HG02981 (cell line): ENCODE data around the gene HSPB8.
"Not testable (repeated sequence)": the region's sequence is repeated elsewhere in the genome, so short reads cannot be mapped to it uniquely, and the experiment has no call there.

ENCODE experiments used
- ATAC-seq: cut with Tn5 transposase; IDR thresholded peaks from one replicate; pipeline ENCODE4 v1.9.1; 2021; ENCODE audit warnings: mild to moderate bottlenecking, moderate library complexity; ENCODE audit not compliant: unreplicated experiment

The HSPB8 gene

DNA sequence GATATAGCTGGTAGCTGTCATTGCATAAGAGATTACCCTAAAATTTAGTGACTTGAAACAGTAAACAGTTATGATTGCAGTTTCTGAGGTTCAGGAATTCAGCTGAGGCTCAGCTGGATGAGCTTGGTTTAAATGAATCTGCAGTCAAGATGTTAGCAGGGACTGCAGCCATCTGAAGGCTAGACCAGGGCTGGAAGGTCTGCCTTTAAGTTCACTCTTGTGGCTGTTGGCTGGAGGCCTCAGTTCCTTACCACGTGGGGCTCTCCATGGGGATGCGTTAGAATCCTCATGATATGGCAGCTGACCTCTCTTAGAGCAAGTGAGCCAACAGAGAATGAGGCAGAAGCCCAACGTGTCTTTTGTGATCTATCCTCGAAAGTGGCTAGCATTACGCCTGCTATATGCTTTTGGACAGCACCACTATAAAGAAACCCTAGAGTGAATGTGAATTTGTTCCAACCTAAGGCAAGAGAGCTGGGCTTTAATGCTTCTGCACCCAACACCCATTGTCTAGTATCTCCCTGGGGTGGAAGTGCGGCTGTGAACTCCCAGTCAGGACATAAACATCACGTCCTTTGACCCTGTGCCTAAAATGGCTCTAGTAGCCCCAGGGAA lies 26.0 kb downstream of the HSPB8 start:
- ATAC-seq: no peak

DNA sequence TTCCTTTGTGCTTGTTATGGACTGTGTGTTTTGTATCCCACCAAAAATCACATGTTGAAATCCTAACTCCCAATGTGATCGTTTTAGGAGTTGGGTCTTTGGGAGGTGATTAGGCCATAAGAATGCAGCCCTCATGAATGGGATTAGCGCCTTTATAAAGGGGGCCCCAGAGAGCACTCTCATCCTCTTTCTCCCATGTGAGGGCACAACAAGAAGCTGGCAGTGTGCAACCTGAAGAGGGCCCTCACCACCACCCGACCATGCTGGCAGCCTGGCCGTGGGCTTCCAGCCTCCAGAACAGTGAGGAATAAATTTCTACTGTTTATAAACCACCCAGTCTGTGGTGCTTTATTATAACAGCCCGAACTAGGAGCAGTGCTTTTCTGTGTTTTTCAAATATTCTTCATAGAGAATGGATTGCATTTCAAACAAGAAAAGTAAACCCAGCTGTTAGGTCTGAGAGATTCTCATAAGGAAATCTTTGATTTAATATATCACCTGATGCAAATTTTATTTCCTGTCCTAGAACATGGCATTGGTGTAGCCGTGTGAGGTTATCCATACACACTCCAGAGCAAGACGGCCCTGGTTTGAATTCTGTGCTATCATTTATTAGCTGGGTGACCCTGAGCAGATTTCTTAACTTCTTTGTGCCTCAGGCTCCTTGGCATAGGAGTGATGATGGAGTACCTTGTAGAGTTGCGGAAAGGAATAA lies 27.8 kb downstream of the HSPB8 start:
- ATAC-seq: no peak

DNA sequence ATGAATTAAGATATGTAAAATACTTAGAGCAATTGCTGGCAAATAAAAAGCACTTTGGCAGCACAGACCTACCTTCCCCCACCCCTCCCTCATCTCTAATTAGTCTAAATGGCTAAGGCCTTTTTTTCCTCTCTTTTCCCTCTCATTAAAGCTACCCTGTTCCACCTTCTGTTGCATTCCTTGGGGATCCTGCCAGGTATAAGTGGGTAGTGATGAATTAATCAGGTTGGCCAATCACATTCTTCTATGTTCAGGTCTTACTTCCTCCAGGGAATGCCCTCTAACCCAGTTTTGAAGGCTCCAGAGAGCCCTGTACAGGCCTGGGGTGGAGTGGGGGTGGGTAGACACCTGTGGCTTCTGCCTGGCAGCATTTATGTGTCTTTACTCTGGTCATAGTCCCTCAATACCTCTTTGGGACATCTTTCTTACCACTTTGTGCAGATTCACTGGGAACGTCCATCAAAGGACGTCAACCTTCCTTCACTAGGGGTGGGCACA lies 28.4 kb downstream of the HSPB8 start:
- ATAC-seq: no peak

DNA sequence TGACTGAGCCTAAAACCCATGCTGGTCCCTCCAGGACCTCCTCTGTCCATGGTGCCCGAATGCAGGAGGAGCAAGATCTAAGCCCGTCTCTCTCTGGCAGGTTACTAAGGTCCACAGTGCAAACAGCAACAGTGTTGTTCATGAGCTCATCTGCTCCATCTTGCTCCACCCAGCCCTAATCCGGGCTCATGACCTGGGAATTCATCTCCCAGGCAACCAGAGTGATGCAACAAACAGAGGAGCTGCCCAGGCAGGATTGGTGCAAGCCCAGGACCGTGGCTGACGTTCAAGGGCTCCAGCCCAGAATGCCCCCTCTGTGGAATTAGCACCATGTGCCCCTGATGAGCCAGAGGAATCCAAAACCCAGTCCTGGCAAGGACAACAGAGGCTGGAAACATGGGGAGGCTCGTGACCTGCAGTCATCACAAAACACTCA lies 29.9 kb downstream of the HSPB8 start:
- no peak for ATAC-seq

DNA sequence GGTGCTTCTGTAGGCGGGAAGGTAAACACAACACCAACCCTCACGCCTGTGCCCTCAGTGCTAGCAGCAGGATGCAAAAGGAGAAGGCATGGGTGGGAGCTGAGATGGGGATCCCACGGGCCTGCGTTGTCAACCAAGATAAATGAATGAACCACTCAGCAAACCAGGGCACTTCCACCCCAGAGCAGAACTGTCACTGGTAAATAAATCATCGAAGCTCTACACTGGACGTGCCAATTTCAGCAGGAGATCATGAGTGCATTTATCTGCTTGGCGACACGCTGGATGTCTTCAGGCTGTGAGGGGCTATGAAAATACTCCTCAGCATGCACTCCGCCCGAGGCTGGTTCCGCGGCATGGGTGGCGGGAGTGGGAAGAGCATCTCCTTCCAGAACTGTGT lies 33.2 kb downstream of the HSPB8 start:
- no peak for ATAC-seq

DNA sequence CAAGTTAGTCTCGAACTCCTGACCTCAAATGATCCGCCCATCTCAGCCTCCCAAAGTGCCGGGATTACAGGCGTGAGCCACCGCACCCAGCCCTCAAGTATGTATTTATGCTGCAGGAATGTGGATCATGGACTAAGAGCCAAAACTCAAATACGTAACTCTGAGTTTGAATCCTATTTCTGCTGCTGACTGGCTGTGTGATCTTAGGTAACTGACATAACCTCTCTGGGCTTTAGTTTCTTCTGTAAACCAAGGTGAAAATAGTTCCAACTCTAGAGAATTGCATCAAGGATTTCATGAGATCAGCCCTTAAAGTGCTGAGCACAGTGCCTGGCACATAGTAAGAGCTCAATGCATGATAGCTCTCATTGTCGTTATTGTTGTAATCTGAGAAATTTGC lies 37.4 kb downstream of the HSPB8 start:
- no peak for ATAC-seq

DNA sequence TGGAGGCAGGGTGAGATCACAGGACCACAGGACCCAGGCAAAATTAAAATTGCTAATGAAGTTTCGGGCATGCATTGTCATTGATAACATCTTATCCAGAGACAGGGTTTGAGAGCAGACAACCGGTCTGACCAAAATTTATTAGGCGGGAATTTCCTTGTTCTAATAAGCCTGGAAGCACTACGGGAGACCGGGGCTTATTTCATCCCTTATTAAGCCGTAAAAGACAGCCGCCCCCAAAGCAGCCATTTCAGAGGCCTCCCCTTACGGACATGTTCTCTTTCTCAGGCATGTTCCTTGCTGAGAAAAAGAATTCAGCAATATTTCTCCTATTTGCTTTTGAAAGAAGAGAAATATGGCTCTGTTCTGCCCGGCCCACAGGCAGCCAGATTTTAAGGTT lies 40.1 kb downstream of the HSPB8 start:
- not testable (repeated sequence) for ATAC-seq

DNA sequence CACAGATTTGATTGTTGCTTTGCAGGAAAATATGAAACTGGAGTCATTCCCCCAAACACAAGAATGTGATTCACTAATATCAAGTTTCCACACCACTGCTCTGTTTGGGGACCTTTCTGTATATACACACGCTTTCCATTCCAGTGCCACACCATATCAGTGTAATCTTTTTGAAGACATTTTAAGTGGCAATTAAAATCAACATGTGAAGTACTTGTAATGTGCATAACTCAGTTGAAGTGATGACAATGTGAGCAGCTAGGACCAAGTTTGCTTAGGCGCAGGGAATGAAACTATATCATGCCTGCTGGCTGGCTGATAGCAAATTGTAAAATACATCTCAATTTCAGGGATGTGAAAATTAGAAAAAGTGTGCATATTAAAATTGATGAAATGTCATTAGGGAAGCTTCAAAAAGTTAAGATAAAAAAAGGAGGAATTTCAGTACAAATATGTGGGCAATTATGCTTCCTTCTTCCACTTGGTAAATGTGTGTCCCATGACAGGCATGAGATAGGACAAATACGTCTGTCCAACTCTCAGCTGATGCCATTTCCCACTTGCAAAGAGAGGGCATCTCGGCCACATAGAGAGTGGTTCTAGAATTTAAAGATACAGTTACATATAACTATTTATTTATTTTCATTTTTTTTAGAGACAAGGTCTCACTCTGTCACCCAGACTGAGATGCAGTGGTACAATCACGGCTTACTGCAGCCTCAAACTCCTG lies 43.7 kb downstream of the HSPB8 start:
- ATAC-seq: no peak

DNA sequence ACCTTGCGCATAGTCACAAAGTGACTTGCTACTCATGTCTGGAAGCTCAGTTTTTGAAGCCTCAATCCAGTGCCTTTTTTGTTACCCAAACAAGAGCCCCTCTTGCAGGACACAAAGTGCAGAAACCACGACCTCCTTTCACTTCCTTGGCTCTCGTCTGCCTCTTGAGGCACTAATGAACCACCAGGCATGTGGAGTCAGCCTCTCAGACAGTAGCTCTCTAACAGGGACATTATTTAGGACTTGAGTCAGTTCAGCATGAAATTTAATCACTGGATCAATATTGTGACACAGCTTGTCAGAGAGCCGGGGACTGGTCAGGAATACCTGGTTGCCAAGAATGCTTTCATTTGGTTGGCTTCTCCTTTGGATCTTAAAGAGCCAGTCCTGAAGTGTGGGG lies 46.7 kb downstream of the HSPB8 start:
- ATAC-seq: no peak

DNA sequence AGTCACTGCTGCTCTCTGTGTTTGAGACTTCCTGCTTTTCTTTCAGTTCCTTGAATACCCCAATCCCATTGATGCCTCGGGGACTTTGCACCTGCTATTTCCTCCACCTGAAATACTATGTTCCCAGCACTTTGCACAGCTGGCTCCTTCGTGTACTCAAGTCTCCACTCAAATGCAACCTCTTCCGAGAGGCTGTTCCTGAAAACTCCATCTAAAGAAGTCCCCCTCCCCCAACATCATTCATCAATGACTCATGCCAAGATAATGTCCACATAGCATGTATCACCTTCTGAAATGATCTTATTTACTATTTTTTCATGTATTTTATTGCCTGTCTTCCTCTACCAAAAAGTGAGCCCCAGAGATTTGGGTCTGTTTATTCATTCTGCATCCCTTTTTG lies 48.6 kb downstream of the HSPB8 start:
- ATAC-seq: no peak

DNA sequence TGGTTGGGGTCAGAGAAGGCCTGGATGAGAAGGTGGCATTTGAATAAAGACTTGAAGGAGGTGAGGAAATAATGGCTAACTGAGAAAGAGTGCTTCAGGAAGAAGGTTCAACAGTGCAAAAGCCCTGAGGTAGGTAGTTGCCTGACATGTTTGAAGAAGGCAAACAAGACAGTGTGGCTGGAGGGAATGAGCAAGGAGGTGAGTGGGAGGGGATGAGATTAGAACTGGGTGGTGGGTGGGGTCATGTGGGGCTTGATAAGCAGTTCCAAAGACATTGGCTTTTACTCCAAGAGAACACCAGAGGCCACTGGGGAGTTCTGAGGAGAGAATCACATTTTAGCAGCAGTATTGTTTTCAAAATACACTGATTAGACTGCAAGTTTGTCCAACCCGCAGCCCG lies 50.5 kb downstream of the HSPB8 start:
- ATAC-seq: no peak

DNA sequence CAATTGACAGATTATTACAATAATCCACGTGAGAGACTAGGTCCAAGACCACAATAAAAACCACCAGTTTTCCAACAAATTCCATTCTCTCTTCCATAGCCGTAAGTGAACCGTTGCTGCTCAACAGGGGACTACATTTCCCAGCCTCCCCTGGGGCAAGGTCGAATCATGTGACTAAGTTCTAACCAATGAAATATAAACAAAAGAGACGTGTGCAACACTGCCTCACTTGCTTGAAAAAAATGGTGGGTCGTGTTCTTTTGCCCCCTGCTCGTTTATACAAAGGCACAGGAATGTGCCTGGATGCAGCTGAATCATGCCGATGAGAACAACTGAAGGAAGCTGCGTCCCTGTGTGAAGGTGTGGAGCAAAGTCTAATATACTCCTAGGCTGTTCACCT lies 51.1 kb downstream of the HSPB8 start:
- no peak for ATAC-seq

DNA sequence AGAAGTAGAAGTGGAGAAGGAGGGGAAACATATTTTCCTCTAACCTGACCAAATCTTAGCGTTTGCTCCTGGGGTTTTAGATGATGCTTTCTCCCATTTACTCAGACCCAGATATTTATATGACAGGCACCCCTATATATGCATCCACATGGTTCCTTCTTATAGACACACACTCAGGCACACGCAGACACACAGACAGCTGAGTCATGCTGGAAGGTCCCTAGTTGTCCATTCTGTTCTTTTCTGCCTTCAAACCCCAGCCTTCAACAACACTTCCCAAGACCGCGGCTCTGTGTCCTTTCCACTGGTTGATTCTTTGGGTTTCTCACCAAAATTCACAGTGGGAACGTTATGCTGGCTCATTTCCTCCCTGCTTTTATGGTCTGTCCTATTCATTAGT lies 52.1 kb downstream of the HSPB8 start:
- no peak for ATAC-seq

DNA sequence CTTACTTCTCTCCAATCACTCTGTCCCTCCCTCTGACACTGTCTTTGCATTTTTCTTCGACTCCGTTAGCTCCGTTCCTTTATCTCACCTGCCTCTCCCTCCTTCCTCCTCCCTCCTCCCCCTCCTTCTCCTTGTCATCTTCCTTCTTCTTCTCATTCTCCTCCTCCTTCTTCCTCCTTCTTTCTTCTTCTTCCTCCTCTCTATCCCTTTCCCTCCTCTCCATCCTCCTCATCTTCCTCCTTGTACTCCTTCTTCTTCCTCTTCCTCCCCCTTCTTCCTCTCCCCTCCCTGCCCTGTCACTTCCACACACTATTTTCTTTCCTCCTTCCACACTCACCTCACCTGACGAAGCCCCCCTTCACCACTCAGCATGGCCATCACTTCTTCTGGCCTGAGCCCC lies 53.0 kb downstream of the HSPB8 start:
- ATAC-seq: no peak

DNA sequence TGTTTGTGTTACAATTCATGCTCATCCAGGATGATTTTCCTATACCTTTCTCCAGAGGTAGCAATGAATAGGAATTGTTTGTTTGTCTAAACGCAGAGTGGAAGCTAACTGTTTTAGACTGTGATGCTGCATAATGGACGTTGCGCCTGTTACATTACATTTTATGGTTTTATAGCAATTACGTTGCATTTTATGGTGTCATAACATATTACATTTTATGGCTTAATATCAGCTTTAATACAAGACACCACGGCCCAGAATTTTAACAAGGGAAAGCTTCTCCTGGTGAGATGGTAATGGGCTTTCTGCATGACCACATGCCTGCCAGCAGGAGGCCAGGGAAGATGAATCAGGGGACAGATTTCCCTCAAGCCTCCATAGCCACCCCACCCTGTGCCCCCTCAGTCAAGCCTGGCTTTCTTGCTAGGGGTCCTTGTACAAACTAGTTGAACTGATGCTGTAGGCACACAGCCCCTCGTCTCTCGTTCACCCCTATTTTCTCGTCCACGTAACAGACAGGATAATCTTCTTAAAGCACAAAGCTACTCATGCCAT lies 56.5 kb downstream of the HSPB8 start:
- no peak for ATAC-seq

DNA sequence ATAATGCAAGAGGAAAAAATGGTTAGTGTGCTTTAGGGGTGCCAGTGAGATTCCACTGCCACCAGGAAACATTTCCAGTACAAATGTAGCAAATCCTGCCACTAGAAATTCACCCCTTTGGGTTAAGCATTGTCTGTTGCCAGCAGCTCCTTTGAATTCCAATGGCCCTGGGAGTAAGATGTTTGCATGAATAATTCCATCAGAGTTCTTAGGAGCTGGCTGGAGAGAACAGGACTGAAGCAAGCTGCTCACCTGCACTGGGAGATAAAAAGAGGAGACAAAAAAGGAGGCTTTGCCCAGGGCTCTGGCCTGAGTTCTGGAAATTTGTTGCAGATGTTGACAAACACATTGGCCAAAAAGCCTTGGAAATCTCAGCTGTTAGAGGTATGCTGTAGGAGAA lies 57.6 kb downstream of the HSPB8 start:
- ATAC-seq: no peak

DNA sequence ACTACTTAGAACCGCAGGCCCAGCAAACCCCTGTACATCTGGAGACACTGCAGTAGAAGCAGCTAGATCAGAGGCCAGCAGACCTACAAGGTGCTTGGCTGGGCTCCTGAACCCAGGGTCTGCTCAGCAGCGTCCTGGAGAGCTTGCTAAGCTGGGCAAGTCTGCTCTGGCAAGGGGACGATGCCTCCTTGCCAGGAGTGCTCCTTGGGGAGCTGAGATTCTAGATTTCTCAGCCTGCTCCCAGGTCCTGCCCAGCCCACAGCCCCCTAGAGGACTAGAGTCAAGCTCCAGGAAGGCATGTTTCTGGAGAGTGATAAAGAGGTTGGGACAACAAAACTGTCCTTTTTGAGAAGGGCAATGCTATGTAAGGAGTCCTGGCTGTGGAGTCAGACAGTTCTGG lies 60.3 kb downstream of the HSPB8 start:
- ATAC-seq: no peak

DNA sequence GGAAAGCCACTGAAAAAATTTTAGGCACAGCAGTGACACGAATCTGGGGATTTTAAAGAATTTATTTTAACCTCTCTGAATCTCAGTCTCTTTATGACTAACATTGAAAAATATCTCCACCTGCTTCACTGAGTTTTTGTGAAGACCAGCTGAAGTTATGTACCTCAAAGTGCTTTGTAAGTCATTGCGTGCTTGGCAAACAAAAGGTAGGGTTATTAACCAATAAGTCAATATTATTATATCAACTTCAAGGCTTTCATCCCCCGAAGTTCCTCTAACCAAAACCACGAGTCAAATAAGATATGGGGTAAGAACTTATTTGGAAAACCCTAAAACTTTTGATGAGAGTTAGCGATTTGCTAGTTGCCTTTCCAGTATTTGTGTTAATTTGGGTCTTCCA lies 62.3 kb downstream of the HSPB8 start:
- ATAC-seq: no peak

DNA sequence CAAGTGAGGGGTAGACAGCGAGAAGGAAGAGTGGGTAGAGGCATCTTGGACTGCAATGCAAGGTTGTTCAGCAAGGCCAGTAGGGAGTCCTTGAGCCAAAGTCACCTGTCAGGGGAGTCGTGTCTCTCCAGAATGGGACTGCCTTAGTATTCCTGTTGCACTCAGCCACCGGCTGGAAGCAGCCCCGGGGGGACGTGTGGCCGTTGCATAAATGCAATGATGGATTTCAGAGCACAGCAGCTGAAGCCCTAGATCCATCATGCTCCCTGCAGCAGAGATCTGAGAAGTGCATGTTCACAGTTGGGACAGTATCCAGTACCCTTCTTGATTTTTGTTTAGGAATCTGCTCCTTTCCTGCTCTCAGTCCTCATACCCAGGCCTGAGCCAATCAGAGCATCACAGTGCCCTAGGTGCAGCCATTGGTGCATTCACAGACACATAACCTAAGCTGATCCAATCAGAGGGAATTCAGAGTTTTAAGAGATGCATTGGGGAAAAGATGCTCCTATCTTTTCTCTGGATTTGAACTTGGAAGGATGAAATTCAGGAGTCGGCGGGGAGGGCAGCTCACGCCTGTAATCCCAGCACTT lies 62.9 kb downstream of the HSPB8 start:
- ATAC-seq: no peak
